GDM1 (cell line): ENCODE data around the gene SP140.
"Not testable (repeated sequence)": the region's sequence is repeated elsewhere in the genome, so short reads cannot be mapped to it uniquely, and the experiment has no call there.

Experiments
- DNase-seq: peaks from one replicate; lab custom pipeline; 2025; lab: John Stamatoyannopoulos, UW

SP140 gene

DNA sequence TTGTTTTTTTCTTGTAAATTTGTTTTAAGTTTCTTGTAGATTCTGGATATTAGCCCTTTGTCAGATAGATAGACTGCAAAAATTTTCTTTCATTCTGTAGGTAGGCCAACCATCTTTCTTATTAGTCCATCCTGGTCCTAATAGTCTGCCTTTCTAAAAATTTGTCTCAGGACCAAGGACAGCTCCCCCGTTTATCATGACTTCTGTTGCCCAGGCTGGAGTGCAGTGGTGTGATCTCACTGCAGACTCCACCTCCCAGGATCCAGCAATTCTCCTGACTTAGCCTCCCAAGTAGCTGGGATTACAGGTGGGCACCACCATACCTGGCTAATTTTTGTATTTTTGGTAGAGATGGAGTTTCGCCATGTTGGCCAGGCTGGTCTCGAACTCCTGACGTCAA, 63.8 kb downstream of the SP140 start:
- DNase-seq, result peak; percentile 1

DNA sequence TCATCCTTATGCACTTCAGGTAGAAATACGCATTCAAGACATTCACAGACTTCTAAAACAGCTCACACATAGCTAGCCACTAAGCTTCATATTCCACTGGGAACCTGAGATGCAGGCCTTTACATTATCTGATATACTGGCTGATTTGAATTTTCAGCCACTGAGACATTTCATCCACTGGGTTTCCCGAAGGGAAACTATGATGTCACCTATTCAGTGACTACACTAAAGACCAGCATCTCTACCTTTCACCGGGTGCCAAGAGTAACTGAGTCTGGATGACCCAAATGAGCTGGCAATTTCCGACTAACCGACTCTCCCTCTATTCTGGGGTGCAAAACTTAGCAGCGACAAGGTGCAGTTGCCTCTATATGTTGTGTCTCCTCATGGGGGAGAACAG, 69.7 kb downstream of the SP140 start:
- DNase-seq, result no peak

DNA sequence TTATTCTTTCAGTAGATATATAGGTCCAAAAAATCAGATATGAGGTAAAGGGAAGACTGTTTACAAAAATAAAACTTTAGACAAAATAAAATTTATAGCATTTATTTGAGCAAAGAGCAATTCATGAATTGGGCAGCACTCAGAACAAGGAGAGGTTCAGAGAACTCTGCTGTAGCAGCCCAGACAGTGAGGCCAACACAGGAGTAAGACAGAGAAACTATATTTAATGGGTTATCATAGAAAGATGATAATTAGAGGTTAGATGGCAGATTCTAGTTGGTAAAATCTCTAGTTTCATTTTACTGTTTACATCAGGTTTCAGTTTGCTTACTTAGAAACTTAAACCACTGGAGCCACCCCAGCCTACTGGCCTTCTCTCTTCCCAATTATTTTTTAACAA, 71.4 kb downstream of the SP140 start:
- DNase-seq, result no peak

DNA sequence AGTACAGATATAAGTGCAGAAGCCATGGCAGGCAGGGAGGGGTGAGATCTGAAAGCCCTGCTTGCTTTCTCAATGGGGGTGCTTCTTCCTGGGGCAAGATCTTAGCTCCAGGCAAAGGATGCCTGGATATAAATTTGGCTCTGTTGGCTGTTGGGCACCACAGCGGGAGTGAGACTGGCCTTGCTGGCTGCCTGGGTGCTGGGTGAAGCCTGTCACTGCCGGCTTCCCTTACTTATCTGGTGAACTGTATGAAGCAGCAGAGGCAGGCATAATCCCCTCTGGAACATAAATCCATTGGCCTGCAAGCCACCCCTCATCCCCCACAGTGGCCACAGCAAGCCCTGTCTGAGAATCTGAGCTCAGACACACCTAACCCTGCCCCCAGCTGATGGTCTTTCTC, 74.1 kb downstream of the SP140 start:
- no peak for DNase-seq

DNA sequence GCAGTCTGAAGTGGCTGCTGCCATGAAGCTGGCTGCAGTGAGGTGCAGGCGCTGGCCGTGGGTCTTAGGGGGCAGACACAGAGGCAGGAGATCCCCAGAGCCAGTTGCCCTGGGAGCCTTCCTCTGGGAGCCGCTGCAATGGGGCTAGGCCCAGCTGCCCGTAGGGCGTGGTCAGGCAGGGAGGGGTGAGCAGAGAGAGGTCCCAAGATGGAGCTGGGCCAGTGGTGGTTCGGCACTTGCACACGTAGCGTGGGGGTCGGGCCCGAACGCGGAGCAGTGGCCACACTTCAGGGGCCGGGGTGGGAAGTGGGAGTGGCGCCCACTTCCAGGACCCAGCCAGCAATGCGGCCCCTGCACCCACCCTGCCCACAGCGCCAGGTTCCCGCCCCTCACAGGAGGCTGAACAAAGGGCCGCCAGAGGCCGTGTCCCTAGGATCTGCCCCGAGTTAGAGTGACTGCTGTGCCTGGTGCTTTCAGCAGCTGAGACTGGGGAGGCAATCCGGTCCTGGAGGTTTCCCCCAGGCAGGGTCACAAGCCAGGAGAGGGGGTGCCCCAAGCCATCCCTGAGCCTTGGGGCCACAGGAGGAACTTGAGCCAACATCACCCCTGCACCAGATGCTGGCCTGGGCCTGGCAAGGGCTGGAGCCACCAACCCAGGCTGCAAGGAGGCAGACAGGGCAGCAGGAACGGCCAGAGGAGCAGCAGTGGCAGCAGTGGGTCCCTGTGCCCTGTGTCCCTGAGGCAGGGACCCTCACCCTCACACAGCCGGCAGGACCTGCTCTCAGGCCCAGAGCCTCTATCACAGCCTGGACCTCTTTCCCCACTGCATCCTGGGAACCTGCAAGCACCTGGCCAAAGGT, 80.1 kb downstream of the SP140 start:
- DNase-seq, result no peak

DNA sequence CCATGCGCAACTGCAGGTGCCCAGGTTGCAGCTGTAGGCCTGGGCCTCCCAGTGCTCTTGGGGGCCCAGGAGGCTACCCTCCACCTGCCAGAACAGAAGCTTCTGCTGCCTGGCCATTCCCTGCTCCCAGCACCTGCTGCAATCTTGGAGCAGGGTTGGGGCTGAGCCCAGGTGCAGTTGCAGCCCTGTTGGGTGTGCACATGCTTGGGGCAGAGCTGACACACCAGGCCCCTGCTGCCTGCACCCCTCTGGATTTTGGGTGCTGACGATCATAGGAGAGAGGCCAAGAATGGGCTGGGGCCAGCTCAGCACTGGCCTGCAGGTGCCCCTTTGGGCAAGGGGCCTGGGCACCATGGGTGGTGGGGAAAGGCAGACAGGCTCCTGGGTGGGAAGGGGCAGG, 80.9 kb downstream of the SP140 start:
- no peak for DNase-seq

DNA sequence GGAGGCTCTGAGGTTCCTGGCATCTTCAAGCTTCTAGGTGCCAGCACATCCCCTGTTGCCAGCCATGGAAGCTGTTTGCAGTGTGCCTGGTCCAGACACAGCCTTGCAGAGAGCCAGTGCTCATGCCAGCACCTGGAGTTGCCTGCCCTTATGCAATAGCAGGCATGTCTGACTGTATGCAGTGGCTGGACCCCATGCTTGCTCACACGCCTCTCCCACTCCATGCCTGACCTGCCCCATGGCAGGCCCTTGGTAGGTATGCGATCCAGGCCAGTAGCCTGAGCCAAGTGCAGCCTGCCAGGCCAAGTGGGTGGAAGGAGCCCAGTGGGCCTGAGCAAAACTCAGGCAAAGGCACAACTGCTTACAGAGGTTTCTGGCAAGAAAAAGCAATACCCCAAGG, 81.9 kb downstream of the SP140 start:
- DNase-seq, result no peak

DNA sequence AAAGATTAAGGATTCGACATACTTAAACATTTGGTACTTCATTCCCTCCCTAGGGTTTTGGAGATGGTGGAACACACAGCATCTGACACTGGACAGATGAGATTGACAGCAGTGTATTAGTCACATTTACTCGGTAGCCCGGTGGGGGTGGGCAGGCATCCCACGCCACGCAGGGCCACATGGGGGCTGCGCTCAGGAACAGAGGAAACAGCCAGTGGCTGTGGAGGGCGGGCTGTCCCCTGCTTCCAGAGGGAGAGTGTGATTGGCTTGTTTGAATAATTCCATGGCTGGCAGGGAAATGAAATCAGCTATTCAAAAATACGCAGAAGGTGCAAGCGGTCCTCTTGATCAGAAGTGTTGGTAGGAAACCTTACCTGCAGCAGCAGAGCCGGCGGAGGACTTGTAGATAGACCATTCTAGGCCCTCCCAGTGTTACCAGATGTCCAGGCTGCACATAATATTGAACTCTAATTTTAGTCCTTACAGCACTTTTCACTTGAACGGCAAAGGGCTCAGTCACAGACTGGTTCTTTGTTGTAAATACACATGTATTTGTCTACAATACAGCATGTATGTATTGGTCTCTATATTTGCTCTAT, 83.0 kb downstream of the SP140 start:
- DNase-seq, result no peak

DNA sequence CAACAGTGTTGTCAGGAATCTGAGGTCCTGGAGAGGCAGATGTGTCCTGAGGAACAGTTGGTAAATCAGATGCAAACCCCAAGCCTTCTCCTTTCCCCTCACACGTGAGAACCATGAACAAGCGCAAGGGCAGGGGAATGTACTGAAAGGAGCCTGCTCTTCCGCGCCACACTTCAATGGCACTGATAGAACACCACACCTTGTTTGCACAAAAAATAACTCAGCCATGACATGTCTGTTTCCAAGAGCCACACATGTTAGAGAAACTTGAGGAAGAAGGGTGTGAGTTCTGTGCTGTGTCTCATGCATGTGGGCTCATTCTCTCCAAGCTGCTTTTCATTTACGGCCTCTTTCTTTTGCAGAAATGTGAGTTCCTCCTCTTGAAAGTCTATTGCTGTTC, 85.3 kb downstream of the SP140 start:
- DNase-seq, result not testable (repeated sequence)

DNA sequence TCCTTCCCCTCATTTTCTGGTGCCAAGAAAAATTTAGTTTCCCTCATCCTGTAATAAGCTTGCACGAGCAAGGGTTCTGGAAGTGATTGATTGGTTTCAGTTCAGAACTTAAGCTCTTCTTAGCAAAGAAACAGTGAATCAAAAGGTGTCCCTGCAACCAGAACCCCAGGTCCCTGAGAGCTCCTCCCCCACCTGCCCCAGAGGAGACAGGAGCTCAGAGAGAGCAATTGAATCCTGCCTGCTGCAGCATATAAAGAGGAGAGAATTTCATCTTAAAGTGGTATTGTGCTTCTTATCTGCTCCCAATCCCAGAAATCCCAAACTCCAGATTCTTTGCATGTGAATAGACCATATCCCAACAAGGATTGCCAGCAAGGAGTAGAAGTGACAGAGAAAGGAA, 86.1 kb downstream of the SP140 start:
- DNase-seq, result not testable (repeated sequence)

DNA sequence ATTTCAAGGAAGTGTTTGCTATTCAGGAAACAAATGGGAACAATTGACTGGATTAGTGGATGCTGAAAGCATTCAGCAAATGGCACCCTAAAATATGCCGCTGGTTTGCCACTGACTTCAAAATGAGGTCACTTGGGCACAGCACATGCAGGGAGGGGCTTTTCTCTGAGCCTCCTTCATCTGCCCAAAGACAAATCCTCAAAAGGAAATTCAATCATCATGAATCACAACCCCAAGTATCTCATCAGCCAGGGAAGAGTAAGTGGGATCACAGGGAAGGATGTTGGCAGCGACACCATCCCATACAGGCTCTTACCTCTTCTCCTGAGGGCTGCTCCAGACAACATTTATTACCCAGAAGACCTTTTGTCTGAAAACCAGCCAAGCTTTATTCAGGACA, 87.1 kb downstream of the SP140 start:
- DNase-seq, result no peak

DNA sequence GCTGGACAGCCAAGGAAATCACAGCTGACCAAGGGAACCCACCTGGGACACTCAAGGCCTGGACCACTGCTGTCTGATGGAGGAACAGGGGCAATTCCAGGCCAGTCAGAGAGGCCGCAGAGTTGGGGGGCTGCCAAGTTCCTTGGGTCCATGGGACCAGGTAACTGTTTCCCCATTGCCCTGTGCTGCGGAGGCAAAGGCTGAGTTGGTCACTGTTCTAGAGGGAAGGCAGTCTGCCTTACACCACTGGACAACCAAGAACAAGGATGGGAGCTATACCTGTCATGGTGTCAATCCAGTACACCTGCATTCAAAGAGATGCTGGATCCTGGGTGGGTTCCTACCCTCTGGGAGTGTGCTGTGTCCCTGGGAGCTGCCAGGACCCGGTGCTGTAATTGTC, 91.8 kb downstream of the SP140 start:
- no peak for DNase-seq

DNA sequence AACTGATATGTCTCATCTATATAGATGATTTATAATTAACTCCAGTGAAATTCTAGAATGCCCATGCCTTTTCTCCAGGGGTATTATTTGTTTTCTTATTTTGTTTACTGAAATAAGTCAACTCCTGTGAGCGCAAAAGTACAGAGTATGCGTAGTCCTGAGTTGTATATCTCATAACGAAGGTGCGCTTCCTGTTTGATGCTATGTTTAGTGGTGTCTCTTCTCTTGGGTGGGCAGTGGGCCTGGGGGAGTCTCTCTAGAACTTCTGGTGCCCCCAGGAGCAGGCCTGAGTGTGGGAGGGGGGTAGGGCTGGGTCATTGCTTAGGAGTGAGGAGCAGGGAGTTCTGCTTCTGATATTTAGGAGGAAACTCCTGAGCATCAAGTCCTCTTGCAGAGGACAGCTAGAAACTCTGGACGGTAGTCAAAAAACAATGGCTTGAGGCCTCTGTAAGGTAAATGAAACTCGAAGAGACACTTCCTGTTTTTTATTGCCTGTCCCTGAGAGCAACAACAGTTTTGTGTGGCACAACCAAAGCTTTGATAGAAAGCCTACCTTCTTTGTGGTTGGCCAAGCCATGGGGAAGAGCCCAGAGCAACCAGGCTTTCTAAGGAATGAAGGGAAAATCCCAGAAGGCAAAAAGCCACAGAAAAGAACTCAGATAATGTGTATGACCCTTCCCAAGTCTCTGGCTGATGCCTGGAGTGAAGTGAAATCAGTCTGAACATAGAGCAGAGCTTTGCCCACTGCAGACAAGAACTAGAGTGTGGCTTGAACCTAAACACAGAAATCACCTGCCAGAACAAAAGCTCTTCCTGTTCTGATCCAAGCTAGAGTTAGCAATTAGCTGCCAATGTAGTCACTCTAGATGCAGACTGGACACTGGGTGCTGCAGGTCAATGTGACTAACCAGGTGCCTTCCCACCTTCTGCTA, 92.9 kb downstream of the SP140 start:
- no peak for DNase-seq

DNA sequence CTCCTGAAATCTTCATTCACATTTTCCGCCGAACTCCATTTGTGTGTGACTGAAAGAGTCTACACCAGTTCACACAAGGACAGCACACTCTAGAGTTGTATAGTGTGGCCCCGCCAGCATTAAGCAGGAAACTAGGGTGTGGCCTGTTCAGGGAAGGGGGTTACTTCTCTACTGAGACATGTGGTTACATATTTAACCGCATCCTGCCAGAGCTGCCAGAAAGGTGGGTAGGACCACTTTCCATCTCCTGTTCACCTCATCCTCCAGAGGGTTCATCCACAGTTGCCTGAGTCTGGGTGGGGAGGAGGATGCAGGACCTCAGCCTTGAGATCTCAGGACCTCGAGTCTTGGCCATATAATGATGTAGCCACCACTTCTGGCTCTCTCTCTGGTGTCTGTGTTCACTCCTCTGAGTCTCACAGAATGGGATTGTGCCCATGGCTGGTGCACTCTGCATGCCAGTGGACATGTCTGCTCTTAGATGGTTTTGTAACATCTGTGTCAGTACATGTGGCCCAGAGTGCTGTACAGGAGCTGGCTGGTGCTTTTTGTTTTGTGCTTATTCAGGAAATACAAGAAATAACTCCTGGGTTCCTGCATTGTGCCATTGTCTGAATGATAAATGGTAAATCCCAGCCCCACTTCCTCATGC, 93.8 kb downstream of the SP140 start:
- DNase-seq, result peak; percentile 40

DNA sequence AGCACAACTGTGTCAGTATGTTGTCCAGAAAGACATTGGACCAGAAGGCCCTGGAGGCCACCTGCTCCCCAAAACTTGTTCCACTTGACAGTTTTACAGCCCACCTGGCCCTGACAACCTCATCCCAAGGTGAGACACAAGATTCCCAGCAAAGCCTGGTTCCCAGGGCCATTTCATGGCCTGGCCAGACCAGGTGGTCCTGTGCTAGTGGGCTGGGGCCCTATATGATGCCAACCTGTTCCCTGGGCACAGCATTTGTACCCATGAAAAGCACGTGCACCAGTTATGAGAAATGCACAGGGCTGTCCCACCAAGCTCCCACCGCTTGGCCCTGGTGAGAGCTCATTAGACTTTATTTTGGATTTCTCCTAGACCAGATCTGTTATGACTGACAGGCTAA, 95.5 kb downstream of the SP140 start:
- DNase-seq, result no peak

DNA sequence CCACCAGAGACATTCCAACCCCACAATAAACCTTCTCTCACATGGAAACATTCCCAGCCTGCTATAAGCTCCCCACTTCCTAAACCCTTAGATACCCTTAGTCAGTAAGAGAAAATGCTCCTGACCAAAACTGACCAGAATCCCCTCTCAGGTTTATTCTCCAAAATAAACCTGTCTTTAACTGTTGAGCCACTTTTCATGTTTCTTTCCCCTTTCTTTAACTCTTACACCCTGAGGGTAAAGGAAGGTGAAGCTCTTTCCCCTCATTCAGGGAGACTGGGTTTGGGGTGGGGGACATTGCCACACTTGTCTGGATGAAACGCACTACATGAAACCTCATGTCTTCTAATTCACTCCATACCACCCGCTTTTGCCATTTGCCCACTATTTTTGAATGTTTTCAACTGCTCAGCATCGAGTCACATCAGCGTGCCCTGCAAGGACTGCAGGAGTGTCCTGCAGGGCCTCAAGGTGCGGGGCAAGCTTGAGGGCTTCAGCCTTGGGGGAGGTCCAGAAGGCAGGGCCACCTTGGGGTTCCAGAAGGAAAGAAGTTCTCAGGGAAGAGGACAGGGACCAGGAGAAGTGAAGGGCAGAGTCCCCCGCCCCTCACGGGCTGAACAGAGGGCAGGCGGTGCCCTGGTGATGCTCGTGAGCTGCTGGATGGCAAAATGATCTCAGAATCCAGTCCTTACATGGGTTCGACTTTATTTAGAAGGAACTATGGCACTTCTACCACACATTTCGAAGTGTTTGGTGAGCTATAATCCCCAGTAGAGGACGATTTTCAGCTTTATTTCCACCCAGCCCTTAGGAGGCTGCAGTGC, 97.2 kb downstream of the SP140 start:
- no peak for DNase-seq

DNA sequence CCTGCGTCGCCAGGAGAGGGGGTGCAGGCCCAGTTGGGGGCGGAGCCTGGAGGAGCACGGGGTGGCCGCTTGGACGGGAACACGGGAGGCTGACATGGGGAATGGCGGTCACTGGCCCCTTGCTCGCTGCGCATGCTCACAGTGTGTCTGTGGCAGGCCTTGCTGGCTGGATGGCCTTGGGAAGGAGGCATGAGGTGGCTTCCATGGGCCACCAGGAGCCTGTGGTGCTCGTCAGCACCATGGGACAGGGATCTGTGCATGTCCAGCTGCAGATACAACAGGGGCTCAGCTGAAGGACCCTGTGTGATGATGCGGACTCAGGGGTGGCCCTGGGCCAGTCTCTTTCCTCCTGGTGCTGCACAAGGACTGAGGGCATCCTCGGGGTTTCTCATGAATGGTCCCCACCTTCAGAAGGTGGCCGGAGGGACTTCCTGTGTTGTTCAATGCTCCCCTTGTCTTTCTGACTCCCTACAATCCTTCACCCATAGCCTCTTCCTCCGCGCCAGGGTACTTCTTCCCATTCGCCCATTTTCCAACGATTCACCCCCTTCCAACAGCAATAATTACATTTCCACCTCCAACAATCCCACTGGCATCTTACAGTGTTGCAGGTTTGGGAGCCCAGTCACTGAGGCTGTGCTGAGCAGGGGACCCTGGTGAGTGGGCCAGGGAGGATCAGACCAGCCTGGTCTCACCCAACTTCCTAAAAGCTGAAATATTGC, 98.0 kb downstream of the SP140 start:
- DNase-seq, result no peak

DNA sequence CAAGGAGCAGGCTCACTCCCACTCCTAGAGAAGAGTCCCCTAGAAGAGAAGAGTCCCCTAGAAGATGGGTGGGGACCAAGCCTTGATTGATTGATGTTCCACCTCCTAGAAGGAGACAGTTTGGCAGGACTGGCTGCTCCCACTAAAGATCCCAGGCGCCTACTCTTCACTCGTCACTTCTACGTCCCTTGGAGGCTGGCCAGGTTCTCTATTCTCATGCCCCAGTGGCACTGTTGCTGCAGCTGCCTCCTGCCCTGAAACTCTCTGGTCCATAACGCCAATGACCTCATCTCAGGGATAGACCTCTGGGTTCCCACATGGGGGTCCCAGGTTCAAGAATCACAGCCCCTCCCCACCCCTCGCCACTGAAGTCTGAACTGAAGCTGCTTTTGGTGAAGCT, 99.0 kb downstream of the SP140 start:
- DNase-seq, result no peak

DNA sequence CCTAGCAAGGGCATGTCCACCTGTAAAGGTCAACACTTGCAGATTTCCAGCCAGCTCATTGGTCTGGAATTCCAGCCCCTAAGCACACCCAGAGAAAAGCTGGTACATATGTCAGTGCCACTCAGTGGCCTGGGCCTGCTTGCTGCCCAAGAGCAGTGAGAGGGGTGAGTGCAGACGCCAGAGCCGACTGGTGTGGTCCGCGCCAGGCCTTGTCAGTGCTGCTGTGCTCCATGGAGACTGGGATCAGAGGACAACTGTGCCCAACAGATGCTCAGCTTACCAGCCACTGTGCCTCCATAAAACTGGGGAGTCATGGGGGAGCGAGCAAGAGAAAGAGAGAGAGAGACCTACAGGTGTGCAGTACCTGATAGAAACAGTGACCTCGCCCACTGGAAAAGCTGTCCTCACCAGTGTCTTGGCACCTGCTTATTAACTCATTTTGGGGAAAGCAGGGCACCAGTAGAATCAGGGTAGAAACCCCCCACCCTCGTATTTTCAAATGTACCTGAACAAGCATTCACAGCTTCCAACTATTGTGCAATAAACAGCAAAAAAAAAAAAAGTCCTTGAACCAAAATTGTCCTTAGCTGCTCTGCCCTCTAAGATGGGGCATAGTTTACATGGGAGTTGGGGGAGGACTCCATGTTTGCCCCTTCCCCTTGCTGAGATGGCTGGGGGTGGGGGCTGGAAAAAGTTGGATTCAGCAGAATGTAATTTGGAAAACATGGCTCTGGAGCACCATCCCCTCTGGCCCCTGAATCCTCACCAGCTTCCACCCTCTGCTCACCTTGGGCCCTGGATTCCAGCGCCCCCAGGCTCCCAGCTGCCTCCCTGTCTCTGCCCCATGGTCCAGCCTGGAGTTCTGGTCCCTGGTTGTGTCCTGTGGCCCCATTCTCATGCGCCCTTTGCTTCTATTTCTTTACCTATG, 100.0 kb downstream of the SP140 start:
- no peak for DNase-seq
